H9 (cell line): ENCODE results near the gene TAF1C. TPM values are rescaled to one million over a fixed set of nuclear protein-coding genes. Genes with fewer than 3 reads are reported as not detected.

Experiments used
- DNase-seq: peaks from one replicate; pipeline ENCODE4 v3.0.0-alpha.2; 2017
- H2AFZ ChIP-seq: one replicate; pipeline ENCODE4 v1.6.1; 2013; ENCODE audit warnings: mild to moderate bottlenecking, low read length, control low read depth, moderate library complexity
- H2AK5ac ChIP-seq: 2 replicates; pipeline ENCODE4 v1.6.1; 2013; ENCODE audit warnings: low read length, control low read depth, mixed read lengths; ENCODE audit not compliant: insufficient read length
- H2BK120ac ChIP-seq: one replicate; pipeline ENCODE4 v1.6.1; 2013; ENCODE audit warnings: low read depth, mild to moderate bottlenecking, low read length, control low read depth, inconsistent platforms; ENCODE audit not compliant: poor library complexity, severe bottlenecking
- H2BK12ac ChIP-seq: 2 replicates; pipeline ENCODE4 v1.6.1; 2013; ENCODE audit warnings: low read length, control low read depth, mixed read lengths, low read depth; ENCODE audit not compliant: insufficient read length
- H2BK15ac ChIP-seq: 2 replicates; pipeline ENCODE4 v1.6.1; 2013; ENCODE audit warnings: low read depth, low read length, control low read depth
- H2BK20ac ChIP-seq: one replicate; pipeline ENCODE4 v1.6.1; 2013; ENCODE audit warnings: low read depth, mild to moderate bottlenecking, low read length, control low read depth, inconsistent platforms; ENCODE audit not compliant: poor library complexity, severe bottlenecking
- H2BK5ac ChIP-seq: 2 replicates; pipeline ENCODE4 v1.6.1; 2013; ENCODE audit warnings: low read length, control low read depth, mixed read lengths; ENCODE audit not compliant: insufficient read length
- H3K14ac ChIP-seq: 2 replicates; pipeline ENCODE4 v1.6.1; 2013; ENCODE audit warnings: low read length, control low read depth; ENCODE audit not compliant: insufficient read depth
- H3K18ac ChIP-seq: 2 replicates; pipeline ENCODE4 v1.6.1; 2013; ENCODE audit warnings: low read depth, mild to moderate bottlenecking, mixed read lengths, low read length, control low read depth; ENCODE audit not compliant: insufficient read length
- H3K23ac ChIP-seq: 2 replicates; pipeline ENCODE4 v1.6.1; 2013; ENCODE audit warnings: low read length, control low read depth, mixed read lengths, low read depth; ENCODE audit not compliant: insufficient read length
- H3K23me2 ChIP-seq: 2 replicates; pipeline ENCODE4 v1.6.1; 2013; ENCODE audit warnings: low read depth, mild to moderate bottlenecking, mixed read lengths, low read length, control low read depth; ENCODE audit not compliant: insufficient read length, poor library complexity, severe bottlenecking
- H3K27ac ChIP-seq: 2 replicates; pipeline ENCODE4 v1.5.1; 2013; ENCODE audit warnings: low read length, control low read depth, mixed read lengths, low read depth; ENCODE audit not compliant: insufficient read length
- H3K27me3 ChIP-seq: 2 replicates; pipeline ENCODE4 v1.6.1; 2013; ENCODE audit warnings: low read length, control low read depth, inconsistent platforms; ENCODE audit not compliant: insufficient read depth
- H3K4ac ChIP-seq: 2 replicates; pipeline ENCODE4 v1.6.1; 2013; ENCODE audit warnings: low read depth, mild to moderate bottlenecking, control low read depth, inconsistent platforms, low read length, moderate library complexity
- H3K4me1 ChIP-seq: 2 replicates; pipeline ENCODE4 v1.6.1; 2013; ENCODE audit warnings: low read length, control low read depth, inconsistent platforms; ENCODE audit not compliant: insufficient read depth
- H3K4me2 ChIP-seq: 2 replicates; pipeline ENCODE4 v1.6.1; 2013; ENCODE audit warnings: low read length, control low read depth, mixed read lengths; ENCODE audit not compliant: insufficient read length, insufficient read depth
- H3K56ac ChIP-seq: 2 replicates; pipeline ENCODE4 v1.6.1; 2013; ENCODE audit warnings: low read depth, mild to moderate bottlenecking, mixed read lengths, low read length, control low read depth; ENCODE audit not compliant: insufficient read length
- H3K79me1 ChIP-seq: 2 replicates; pipeline ENCODE4 v1.6.1; 2013; ENCODE audit warnings: low read depth, mild to moderate bottlenecking, moderate library complexity, low read length, control low read depth, inconsistent platforms; ENCODE audit not compliant: insufficient read depth, poor library complexity, severe bottlenecking
- H3K79me2 ChIP-seq: 2 replicates; pipeline ENCODE4 v1.6.1; 2013; ENCODE audit warnings: low read length, control low read depth, inconsistent platforms; ENCODE audit not compliant: insufficient read depth
- H3K9ac ChIP-seq: 2 replicates; pipeline ENCODE4 v1.6.1; 2013; ENCODE audit warnings: low read length, control low read depth, mixed read lengths; ENCODE audit not compliant: insufficient read length; ENCODE audit errors: extremely low read depth
- H3K9me3 ChIP-seq: one replicate; pipeline ENCODE4 v1.6.1; 2013; ENCODE audit warnings: low read depth, low read length, inconsistent platforms; ENCODE audit not compliant: control insufficient read depth
- H3T11ph ChIP-seq: one replicate; pipeline ENCODE4 v1.6.1; 2013; ENCODE audit warnings: mild to moderate bottlenecking, low read length, control low read depth, inconsistent platforms
- H4K20me1 ChIP-seq: one replicate; pipeline ENCODE4 v1.6.1; 2013; ENCODE audit not compliant: control insufficient read depth, insufficient read length, insufficient read depth
- H4K5ac ChIP-seq: 2 replicates; pipeline ENCODE4 v1.6.1; 2013; ENCODE audit warnings: low read depth, mild to moderate bottlenecking, mixed read lengths, low read length, control low read depth; ENCODE audit not compliant: insufficient read length
- H4K8ac ChIP-seq: replicated peaks from 2 replicates; pipeline ENCODE4 v1.6.1; 2013; ENCODE audit warnings: low read length, control low read depth, mixed read lengths, low read depth; ENCODE audit not compliant: insufficient read length
- H4K91ac ChIP-seq: 2 replicates; pipeline ENCODE4 v1.6.1; 2013; ENCODE audit warnings: low read depth, mild to moderate bottlenecking, moderate library complexity, mixed read lengths, low read length, control low read depth; ENCODE audit not compliant: insufficient read length
- H3K27ac Mint-ChIP-seq, 3 experiments: 2 replicates in 2 of 3; 3 replicates in 1 of 3; pipeline ENCODE4 v1.8.0; 2020 to 2021; ENCODE audit warnings: mixed read lengths in 3 of 3, mild to moderate bottlenecking in 1 of 3, moderate library complexity in 1 of 3
- H3K27me3 Mint-ChIP-seq: 2 replicates; pipeline ENCODE4 v1.8.0; 2021; ENCODE audit warnings: low read depth, mild to moderate bottlenecking, moderate library complexity, mixed read lengths
- H3K36me3 Mint-ChIP-seq, 3 experiments: 2 replicates in 2 of 3; 3 replicates in 1 of 3; pipeline ENCODE4 v1.8.0; 2020 to 2021; ENCODE audit warnings: low read depth in 3 of 3, mixed read lengths in 3 of 3; ENCODE audit not compliant: insufficient read depth in 1 of 3
- H3K4me1 Mint-ChIP-seq, 2 experiments: 2 replicates each; pipeline ENCODE4 v1.8.0; 2020; ENCODE audit warnings: mixed read lengths in 2 of 2
- H3K4me3 Mint-ChIP-seq, 2 experiments: 2 replicates in 1 of 2; 3 replicates in 1 of 2; pipeline ENCODE4 v1.8.0; 2020 to 2021; ENCODE audit warnings: mild to moderate bottlenecking in 2 of 2, mixed read lengths in 2 of 2, moderate library complexity in 1 of 2
- H3K9me3 Mint-ChIP-seq, 2 experiments: 2 replicates in 1 of 2; 3 replicates in 1 of 2; pipeline ENCODE4 v1.8.0; 2020; ENCODE audit warnings: mild to moderate bottlenecking in 2 of 2, mixed read lengths in 2 of 2, moderate library complexity in 1 of 2
- CTCF ChIP-seq: fragments of 200-600 bp; sonication (generic); conservative IDR thresholded peaks from 3 replicates; pipeline ENCODE4 v1.8.0; 2021; ENCODE audit warnings: antibody characterized with exemption, mild to moderate bottlenecking
- WGBS: extraction: QIAGEN DNeasy Blood & Tissue Kit; methylation state at CpG from one replicate; pipeline ENCODE4 v1.1.7; 2013; ENCODE audit warnings: missing lambda C conversion rate, low lambda C conversion rate, mixed read lengths; ENCODE audit not compliant: insufficient read length; ENCODE audit errors: extremely low coverage; 5-methylcytosine and 5-hydroxymethylcytosine counted together
- total RNA-seq: library from RNA; stranded (reverse); gene quantifications from 2 replicates; pipeline ENCODE4 v1.2.1, GENCODE V29; 2021

TAF1C gene
- total RNA-seq, 1 experiment from 2014 or later: 78.6 TPM

- Histone ChIP-seq H3K18ac (no peak overlapping the region), H2BK120ac (no peak overlapping the region), H2AK5ac (no peak overlapping the region), H3T11ph (no peak overlapping the region), H3K56ac (no peak overlapping the region), H3K79me1 (no peaks in the 10 kb centered on the region), H3K27me3 (no peaks in the 10 kb centered on the region), H3K14ac (no peak overlapping the region), H3K79me2 (no peaks in the 10 kb centered on the region), H4K20me1 (no peaks in the 10 kb centered on the region), H2BK15ac (no peak overlapping the region), H4K5ac (no peak overlapping the region), H3K23ac (no peak overlapping the region), H4K8ac (no peak overlapping the region), H2BK20ac (no peak overlapping the region), H2BK5ac (no peak overlapping the region), H3K9me3 (no peaks in the 10 kb centered on the region), H2BK12ac (no peak overlapping the region), H3K9ac (no peak overlapping the region), H3K4me1 (no peaks in the 10 kb centered on the region; the same call in 1 of the 2 replicates), H3K23me2 (no peaks in the 10 kb centered on the region), H3K4me2 (no peak overlapping the region), H3K4ac (no peak overlapping the region), H2AFZ (no peak overlapping the region), H4K91ac (no peak overlapping the region), H3K27ac (no peak overlapping the region)
- Mint-ChIP-seq H3K36me3 (no peaks in the 10 kb centered on the region), H3K4me1 (peaks cover 6 to 21% of the 10 kb centered on the region in 2 experiments; a peak in 3 of 4 replicates), H3K27me3 (no peaks in the 10 kb centered on the region; the same call in 1 of the 2 replicates), H3K9me3 (no peaks in the 10 kb centered on the region; a peak in 1 of 5 replicates), H3K27ac (no peak overlapping the region), H3K4me3 (no peak overlapping the region)
- no peak for DNase-seq
- TF ChIP-seq CTCF: no peak
- no CpG with 5 or more reads among the region's 10 CpGs for WGBS
Measured at GRCh38 chr16:84199861-84200260, 13.0 kb upstream of the TAF1C start.
